ENCODE data around the gene CSNK2B.

The CSNK2B gene

GRCh38 chr6:31658983-31659648 lies 6.8 kb upstream of the CSNK2B start:
- TF ChIP-seq CTCF (IDR thresholded peaks at IDR 0.05; ENCODE audit: low read depth, low read length), result no peak
- peak overlapping the region; percentile 93 for H3K4me3 ChIP-seq (ENCODE audit: low read depth, low read length)

- peak overlapping the region; percentile 93 for H3K4me3 ChIP-seq (ENCODE audit: low read depth, low read length)
- no peak for TF ChIP-seq CTCF (IDR thresholded peaks at IDR 0.05; ENCODE audit: low read depth, low read length)
These were observed 6.1 kb upstream of the CSNK2B start for GRCh38 chr6:31659649-31660380.

GRCh38 chr6:31660381-31661261 lies 5.3 kb upstream of the CSNK2B start, which contains the start of gene C6orf47:
Gene C6orf47 (minus strand): TSS chr6:31660778. CDS start chr6:31659947, 831 bp downstream.
- peak within 1 kb of the TSS; percentile 93 for H3K4me3 ChIP-seq (ENCODE audit: low read depth, low read length)
- no peak for TF ChIP-seq CTCF (IDR thresholded peaks at IDR 0.05; ENCODE audit: low read depth, low read length)

- no peak for TF ChIP-seq CTCF (IDR thresholded peaks at IDR 0.05; ENCODE audit: low read depth, low read length)
- peak overlapping the region; percentile 93 for H3K4me3 ChIP-seq (ENCODE audit: low read depth, low read length)
These were observed 4.4 kb upstream of the CSNK2B start for GRCh38 chr6:31661262-31662123.

- no peak overlapping the region for H3K4me3 ChIP-seq (ENCODE audit: low read depth, low read length)
- no peak for TF ChIP-seq CTCF (IDR thresholded peaks at IDR 0.05; ENCODE audit: low read depth, low read length)
These were observed 3.7 kb upstream of the CSNK2B start for GRCh38 chr6:31662124-31662723.
